ENCODE results near the gene ENOX2. TPM values are rescaled to one million over a fixed set of nuclear protein-coding genes. Genes with fewer than 3 reads are reported as not detected.
A peak's percentile ranks its signal among the peaks of the same experiment; 100 is the strongest.

The ENOX2 gene
- total RNA-seq, 1 experiment from 2014 or later = 24.3 TPM

- DNase-seq (ENCODE audit: unreplicated experiment) = no peak
- POLR2A ChIA-PET = no interaction called here
- Mint-ChIP-seq H3K36me3 (ENCODE audit: insufficient read depth, unreplicated experiment) (no peaks in the 10 kb centered on the region), H3K4me3 (ENCODE audit: unreplicated experiment) (no peak overlapping the region), H3K4me1 (ENCODE audit: insufficient read depth, unreplicated experiment) (no peaks in the 10 kb centered on the region), H3K27ac (ENCODE audit: low read depth, unreplicated experiment) (peak overlapping the region; percentile 40), H3K27me3 (ENCODE audit: insufficient read depth, unreplicated experiment) (peaks cover 17% of the 10 kb centered on the region), H3K9me3 (ENCODE audit: unreplicated experiment) (no peaks in the 10 kb centered on the region)
- no peak for TF ChIP-seq CTCF (IDR thresholded peaks at IDR 0.05; ENCODE audit: unreplicated experiment)
- no TSS peak for BruUV-seq (replicated peaks)
- CTCF ChIA-PET = no interaction called here
- intact Hi-C loops (cut with micrococcal nuclease) = no loop called here
These were observed 265.4 kb downstream of the ENOX2 start for GRCh38 chrX:130637591-130637990.

DNA sequence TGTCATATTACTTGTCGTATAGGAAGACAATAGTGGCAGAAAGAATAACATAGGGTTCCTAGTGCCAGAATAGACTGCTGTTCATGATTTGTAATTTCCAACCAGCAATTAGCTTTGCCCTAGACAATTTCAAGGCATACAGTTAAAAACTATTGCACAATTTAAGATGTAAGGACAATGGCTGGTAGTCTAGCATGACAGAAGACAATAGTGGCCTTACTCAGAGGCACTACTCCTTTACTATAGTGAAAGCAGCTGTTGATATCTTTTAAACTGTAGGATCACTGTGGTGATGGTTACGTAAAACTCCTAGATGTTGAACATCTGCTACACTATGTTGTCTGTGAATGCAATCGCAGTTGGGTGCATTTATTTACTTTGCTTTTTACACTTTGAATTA is 266.7 kb downstream of the ENOX2 start:
- Mint-ChIP-seq H3K4me3 (ENCODE audit: unreplicated experiment) (no peak overlapping the region), H3K27ac (ENCODE audit: low read depth, unreplicated experiment) (no peak overlapping the region), H3K36me3 (ENCODE audit: insufficient read depth, unreplicated experiment) (no peaks in the 10 kb centered on the region), H3K9me3 (ENCODE audit: unreplicated experiment) (no peaks in the 10 kb centered on the region), H3K4me1 (ENCODE audit: insufficient read depth, unreplicated experiment) (no peaks in the 10 kb centered on the region), H3K27me3 (ENCODE audit: insufficient read depth, unreplicated experiment) (peaks cover 13% of the 10 kb centered on the region)
- no peak for DNase-seq (ENCODE audit: unreplicated experiment)
- POLR2A ChIA-PET = no interaction called here
- CTCF ChIA-PET = no interaction called here
- BruUV-seq (replicated peaks) = no TSS peak
- TF ChIP-seq CTCF (IDR thresholded peaks at IDR 0.05; ENCODE audit: unreplicated experiment) = no peak
- intact Hi-C loops (cut with micrococcal nuclease) = no loop called here

DNA sequence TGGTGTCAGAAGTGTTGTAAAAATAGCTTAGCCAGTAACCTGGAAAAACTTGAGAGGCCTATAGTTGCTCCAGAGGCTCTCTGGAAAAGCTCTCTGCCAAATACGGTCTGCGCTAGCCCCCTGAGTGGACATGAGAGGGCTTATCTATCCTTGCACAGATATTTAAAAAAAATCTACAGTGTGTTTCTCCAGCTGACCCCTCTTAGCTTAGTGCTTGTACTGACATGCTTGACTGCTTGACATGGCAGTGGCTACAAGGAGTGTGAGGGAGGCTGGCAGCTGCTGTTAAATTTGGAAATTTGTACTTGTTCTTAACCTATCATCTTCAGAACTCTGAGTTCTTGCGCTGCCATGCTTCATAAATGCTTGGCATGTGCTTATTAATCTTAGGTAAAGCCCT is 272.0 kb downstream of the ENOX2 start:
- H3K9me3 Mint-ChIP-seq (ENCODE audit: unreplicated experiment) = no peaks in the 10 kb centered on the region
- POLR2A ChIA-PET = no interaction called here
- TF ChIP-seq CTCF (IDR thresholded peaks at IDR 0.05; ENCODE audit: unreplicated experiment) = no peak
- H3K4me1 Mint-ChIP-seq (ENCODE audit: insufficient read depth, unreplicated experiment) = no peaks in the 10 kb centered on the region
- intact Hi-C loops (cut with micrococcal nuclease) = no loop called here
- peaks cover 10% of the 10 kb centered on the region for H3K36me3 Mint-ChIP-seq (ENCODE audit: insufficient read depth, unreplicated experiment)
- peaks cover 1% of the 10 kb centered on the region for H3K27me3 Mint-ChIP-seq (ENCODE audit: insufficient read depth, unreplicated experiment)
- no peak overlapping the region for H3K4me3 Mint-ChIP-seq (ENCODE audit: unreplicated experiment)
- no TSS peak for BruUV-seq (replicated peaks)
- CTCF ChIA-PET = interaction anchor here (1.1 kb wide), 1 partner anchor 31 kb away, joined by 3 read pairs; no protein-coding TSS in a partner anchor
- DNase-seq (ENCODE audit: unreplicated experiment) = no peak
- H3K27ac Mint-ChIP-seq (ENCODE audit: low read depth, unreplicated experiment) = no peak overlapping the region

DNA sequence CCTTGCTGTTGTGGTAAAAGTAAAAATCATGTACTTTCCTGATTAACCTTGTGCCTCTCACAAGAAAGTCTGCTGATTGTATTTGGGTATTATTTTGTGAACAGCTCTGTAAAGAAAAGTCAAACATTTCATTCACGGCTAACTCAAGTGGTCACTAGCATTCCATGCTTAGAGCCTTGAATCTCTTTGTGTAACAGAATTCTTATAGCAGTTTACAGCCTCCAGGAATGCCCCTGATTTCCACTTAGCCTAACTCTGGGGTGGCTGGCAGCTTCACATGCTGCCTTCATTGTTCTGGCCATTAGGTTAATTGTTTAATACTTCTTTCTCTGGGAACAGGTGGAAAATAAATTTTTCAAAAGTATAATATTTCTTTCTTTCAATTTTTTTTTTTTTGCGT is 274.5 kb downstream of the ENOX2 start:
- DNase-seq (ENCODE audit: unreplicated experiment) = no peak
- Mint-ChIP-seq H3K4me1 (ENCODE audit: insufficient read depth, unreplicated experiment) (no peaks in the 10 kb centered on the region), H3K9me3 (ENCODE audit: unreplicated experiment) (no peaks in the 10 kb centered on the region), H3K36me3 (ENCODE audit: insufficient read depth, unreplicated experiment) (peaks cover 10% of the 10 kb centered on the region), H3K27ac (ENCODE audit: low read depth, unreplicated experiment) (no peak overlapping the region), H3K4me3 (ENCODE audit: unreplicated experiment) (no peak overlapping the region), H3K27me3 (ENCODE audit: insufficient read depth, unreplicated experiment) (peaks cover 17% of the 10 kb centered on the region)
- TF ChIP-seq CTCF (IDR thresholded peaks at IDR 0.05; ENCODE audit: unreplicated experiment) = no peak
- BruUV-seq (replicated peaks) = no TSS peak
- ChIA-PET CTCF (interaction anchor here (0.5 kb wide), 1 partner anchor 197 kb away, joined by 3 read pairs; no protein-coding TSS in a partner anchor), POLR2A (no interaction called here)
- intact Hi-C loops (cut with micrococcal nuclease) = no loop called here
